HEK293T (cell line): Measurements from ENCODE around the gene NAPA.

Experiments used
- CTCF ChIA-PET: fragments of 350-600 bp; formaldehyde crosslinking; extraction: SDS; loops from one replicate; lab custom pipeline; 2021; ENCODE audit warnings: antibody characterized with exemption, inconsistent platforms; lab: Yijun Ruan, JAX
- POLR2A ChIA-PET: fragments of 350-600 bp; formaldehyde crosslinking; extraction: SDS; loops from one replicate; lab custom pipeline; 2020; ENCODE audit warnings: antibody characterized with exemption, inconsistent platforms; lab: Yijun Ruan, JAX
- DNase-seq: peaks from one replicate; pipeline ENCODE4 v3.0.0; 2012; ENCODE audit warnings: mixed read lengths; ENCODE audit errors: extremely low spot score
- ARNT ChIP-seq: fragments of 450-650 bp; IDR thresholded peaks from 2 replicates; pipeline ENCODE4 v1.6.1; 2017; ENCODE audit warnings: mild to moderate bottlenecking
- BHLHE40 ChIP-seq: fragments of 450-650 bp; IDR thresholded peaks from 2 replicates; pipeline ENCODE4 v1.6.1; 2016; ENCODE audit warnings: mild to moderate bottlenecking, moderate library complexity, borderline replicate concordance
- CTBP1 ChIP-seq: fragments of 450-650 bp; IDR thresholded peaks from 2 replicates; pipeline ENCODE4 v1.6.1; 2016; ENCODE audit warnings: borderline replicate concordance
- ELF4 ChIP-seq: fragments of 450-650 bp; IDR thresholded peaks from 2 replicates; pipeline ENCODE4 v1.6.1; 2017; ENCODE audit warnings: antibody characterized with exemption
- FOXA1 ChIP-seq: fragments of 450-650 bp; IDR thresholded peaks from 2 replicates; pipeline ENCODE4 v1.6.1; 2016; ENCODE audit warnings: mild to moderate bottlenecking
- FOXK2 ChIP-seq: fragments of 450-650 bp; IDR thresholded peaks from 2 replicates; pipeline ENCODE4 v1.6.1; 2016; ENCODE audit warnings: mild to moderate bottlenecking
- FOXM1 ChIP-seq: fragments of 450-650 bp; IDR thresholded peaks from 2 replicates; pipeline ENCODE4 v1.6.1; 2017; ENCODE audit warnings: mild to moderate bottlenecking, borderline replicate concordance
- HDGF ChIP-seq: fragments of 450-650 bp; IDR thresholded peaks from 2 replicates; pipeline ENCODE4 v1.6.1; 2017; ENCODE audit warnings: antibody characterized with exemption, borderline replicate concordance
- L3MBTL2 ChIP-seq: fragments of 450-650 bp; conservative IDR thresholded peaks from 2 replicates; pipeline ENCODE4 v1.6.1; 2016; ENCODE audit warnings: mild to moderate bottlenecking
- LEF1 ChIP-seq: fragments of 450-650 bp; IDR thresholded peaks from 2 replicates; pipeline ENCODE4 v1.6.1; 2017; ENCODE audit warnings: mild to moderate bottlenecking, borderline replicate concordance
- NFRKB ChIP-seq: fragments of 450-650 bp; IDR thresholded peaks from 2 replicates; pipeline ENCODE4 v1.6.1; 2016; ENCODE audit warnings: mild to moderate bottlenecking, moderate library complexity
- PKNOX1 ChIP-seq: fragments of 450-650 bp; IDR thresholded peaks from 2 replicates; pipeline ENCODE4 v1.6.1; 2016
- SP1 ChIP-seq: fragments of 450-650 bp; IDR thresholded peaks from 2 replicates; pipeline ENCODE4 v1.6.1; 2017
- SUZ12 ChIP-seq: fragments of 450-650 bp; IDR thresholded peaks from 2 replicates; pipeline ENCODE4 v1.6.1; 2016; ENCODE audit warnings: mild to moderate bottlenecking
- TARDBP ChIP-seq: fragments of 450-650 bp; IDR thresholded peaks from 2 replicates; pipeline ENCODE4 v1.6.1; 2016
- ZNF384 ChIP-seq: fragments of 450-650 bp; IDR thresholded peaks from 2 replicates; pipeline ENCODE4 v1.6.1; 2016

Gene NAPA

GRCh38 chr19:47492137-47492533, 22.7 kb downstream of the NAPA start:
- DNase-seq = no peak
- ChIA-PET POLR2A (no interaction called here), CTCF (no interaction called here)
- TF ChIP-seq ARNT = no peak

GRCh38 chr19:47491358-47492136, 23.3 kb downstream of the NAPA start:
- ChIA-PET POLR2A (no interaction called here), CTCF (no interaction called here)
- TF ChIP-seq FOXK2 (no peak), ELF4 (no peak), CTBP1 (no peak), SP1 (no peak), LEF1 (no peak), L3MBTL2 (no peak), HDGF (no peak), FOXA1 (no peak), ARNT (no peak), SUZ12 (no peak), PKNOX1 (no peak), FOXM1 (no peak), TARDBP (no peak), NFRKB (no peak), BHLHE40 (no peak), ZNF384 (no peak)
- DNase-seq = no peak

- CTCF ChIA-PET = no interaction called here
- POLR2A ChIA-PET = no interaction called here
- no peak for DNase-seq
- TF ChIP-seq FOXK2 = no peak
- TF ChIP-seq SP1 = no peak
- TF ChIP-seq FOXA1 = no peak
- TF ChIP-seq ZNF384 = no peak
- no peak for TF ChIP-seq ARNT
- TF ChIP-seq L3MBTL2 = no peak
- TF ChIP-seq HDGF = no peak
- no peak for TF ChIP-seq FOXM1
- no peak for TF ChIP-seq NFRKB
- TF ChIP-seq LEF1 = no peak
Observed at GRCh38 chr19:47490847-47491246, 24.0 kb downstream of the NAPA start.

GRCh38 chr19:47490031-47490430, 24.8 kb downstream of the NAPA start:
- ChIA-PET CTCF (no interaction called here), POLR2A (no interaction called here)
- no peak for DNase-seq
- peak; percentile 82; the same call in 1 of the 2 replicates for TF ChIP-seq TARDBP
- no peak for TF ChIP-seq SP1

GRCh38 chr19:47489072-47489914, 25.6 kb downstream of the NAPA start:
- TF ChIP-seq FOXM1 (no peak), SUZ12 (no peak), PKNOX1 (no peak), ELF4 (no peak), SP1 (no peak)
- CTCF ChIA-PET = interaction anchor here (1.6 kb wide), 1 partner anchor 53 kb away, joined by 7 read pairs; no protein-coding TSS in a partner anchor
- POLR2A ChIA-PET = no interaction called here
- no peak for DNase-seq

GRCh38 chr19:47487551-47488515, 27.0 kb downstream of the NAPA start:
- POLR2A ChIA-PET = interaction anchor here (1.0 kb wide), 1 partner anchor 212 kb away, joined by 3 read pairs; no protein-coding TSS in a partner anchor

More at GRCh38 chr19:47487551-47488515, 27.0 kb downstream of the NAPA start:
- no peak for DNase-seq
- CTCF ChIA-PET = interaction anchor here (0.6 to 1.6 kb wide), 3 partner anchors 12 to 807 kb away, joined by 3 to 7 read pairs (median 5); no protein-coding TSS in a partner anchor
- TF ChIP-seq HDGF (no peak), BHLHE40 (no peak), ZNF384 (no peak), SUZ12 (no peak), FOXK2 (no peak), ELF4 (no peak)
